Amniotic epithelial cell (primary cell): ENCODE measurements around the gene EEF1A2.

Experiments used
- DNase-seq: peaks from one replicate; pipeline ENCODE4 v3.0.0-alpha.2; 2010; ENCODE audit warnings: low read depth

Gene EEF1A2

DNA sequence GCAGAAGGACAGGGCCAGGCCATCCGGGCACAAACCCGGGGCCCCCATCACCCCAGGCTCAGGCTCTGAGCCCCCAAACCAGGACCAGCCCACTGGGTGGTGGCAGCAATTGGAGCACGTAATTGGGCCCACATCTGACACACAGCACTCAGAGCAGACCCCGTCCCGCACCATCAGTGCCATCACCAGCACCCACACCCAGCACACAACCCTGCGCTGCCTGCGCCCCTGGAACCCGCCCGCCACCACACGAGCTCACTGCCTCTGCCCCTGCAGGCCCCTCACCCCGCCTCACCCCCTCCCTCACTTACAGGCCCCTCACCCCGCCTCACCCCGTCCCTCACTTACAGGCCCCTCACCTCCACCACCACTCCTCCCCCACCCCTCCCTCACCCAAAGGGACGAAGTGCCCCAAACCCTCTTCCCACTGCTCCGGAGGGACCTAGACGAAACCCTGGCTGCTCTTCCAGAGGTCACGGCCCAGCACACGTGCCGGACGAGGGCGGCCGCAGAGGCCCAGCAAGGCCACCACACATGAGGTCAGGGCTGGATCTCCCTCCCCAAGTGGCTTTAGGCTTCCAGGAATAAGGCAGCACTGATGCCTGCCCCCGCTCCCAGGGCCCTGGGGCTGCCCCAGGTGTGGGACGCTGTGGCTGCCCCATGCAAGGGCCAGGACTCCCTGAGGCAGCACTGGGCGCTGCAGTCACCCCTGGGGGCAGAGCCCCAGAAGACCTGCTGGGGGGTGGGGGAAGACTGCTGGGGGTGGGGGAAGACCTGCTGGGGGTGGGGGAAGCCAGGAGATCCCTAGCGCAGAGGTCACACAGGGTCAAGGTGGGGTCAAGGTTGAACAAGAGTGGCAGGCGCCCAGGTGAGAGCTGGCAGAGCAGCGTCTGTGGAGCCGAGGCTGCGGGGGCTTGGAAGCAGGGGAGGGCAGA lies 48.8 kb downstream of the EEF1A2 start:
- no peak for DNase-seq

DNA sequence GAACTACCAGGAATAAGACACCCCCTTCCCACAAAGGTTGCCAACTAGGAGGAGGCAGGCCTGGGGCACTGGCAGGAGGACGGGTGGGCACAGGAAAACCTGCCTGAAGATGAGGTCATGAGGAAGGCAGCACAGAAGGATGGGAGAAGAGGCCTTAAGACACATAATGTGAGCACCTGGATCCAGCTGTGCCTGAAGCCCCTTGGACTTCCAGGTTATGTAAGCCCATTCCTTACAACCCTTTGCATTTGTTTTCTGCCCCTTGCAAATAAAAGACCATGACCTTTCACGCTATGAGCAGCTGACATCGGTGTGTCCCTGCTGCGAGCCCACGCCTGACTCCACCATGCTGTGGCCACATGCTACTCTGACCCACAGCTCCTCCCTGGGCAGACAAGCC lies 49.9 kb downstream of the EEF1A2 start:
- DNase-seq = no peak

DNA sequence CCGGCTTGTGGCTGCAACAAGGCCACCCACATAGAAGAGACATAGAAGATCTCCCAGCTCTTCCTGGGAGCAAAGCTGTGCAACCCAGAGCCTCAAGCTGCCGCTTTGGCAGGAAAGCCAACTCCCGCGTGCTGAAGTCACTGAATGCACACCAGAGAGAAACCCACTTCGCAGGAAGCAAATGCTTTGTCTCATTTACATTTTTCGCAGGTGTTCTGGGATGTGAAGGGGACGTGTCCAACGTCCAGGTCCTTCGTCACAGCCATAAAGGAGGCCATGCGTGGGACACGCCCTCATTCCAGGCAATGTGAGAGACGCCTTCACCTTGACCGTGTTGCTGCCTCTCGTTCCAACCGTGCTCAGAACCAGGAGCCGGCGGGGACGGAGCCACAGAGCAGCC lies 50.9 kb downstream of the EEF1A2 start:
- DNase-seq = no peak

DNA sequence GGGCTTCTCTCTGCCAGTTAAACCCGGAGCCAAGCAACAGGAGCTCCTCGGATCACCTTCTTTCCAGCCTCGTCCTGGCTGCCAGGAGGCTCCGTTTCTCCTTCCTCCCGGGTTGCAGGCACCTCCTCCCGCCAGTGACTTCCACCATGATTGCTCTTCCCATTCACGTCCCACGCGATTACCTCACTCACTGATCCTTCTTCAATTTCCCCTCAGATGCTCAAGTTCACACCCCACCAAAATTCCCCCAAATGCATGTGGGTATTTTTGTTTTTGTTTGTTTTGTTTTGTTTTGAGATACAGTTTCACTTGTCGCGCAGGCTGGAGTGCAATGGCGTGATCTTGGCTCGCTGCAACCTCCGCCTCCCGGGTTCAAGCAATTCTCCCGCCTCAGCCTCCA lies 51.6 kb downstream of the EEF1A2 start:
- no peak for DNase-seq

DNA sequence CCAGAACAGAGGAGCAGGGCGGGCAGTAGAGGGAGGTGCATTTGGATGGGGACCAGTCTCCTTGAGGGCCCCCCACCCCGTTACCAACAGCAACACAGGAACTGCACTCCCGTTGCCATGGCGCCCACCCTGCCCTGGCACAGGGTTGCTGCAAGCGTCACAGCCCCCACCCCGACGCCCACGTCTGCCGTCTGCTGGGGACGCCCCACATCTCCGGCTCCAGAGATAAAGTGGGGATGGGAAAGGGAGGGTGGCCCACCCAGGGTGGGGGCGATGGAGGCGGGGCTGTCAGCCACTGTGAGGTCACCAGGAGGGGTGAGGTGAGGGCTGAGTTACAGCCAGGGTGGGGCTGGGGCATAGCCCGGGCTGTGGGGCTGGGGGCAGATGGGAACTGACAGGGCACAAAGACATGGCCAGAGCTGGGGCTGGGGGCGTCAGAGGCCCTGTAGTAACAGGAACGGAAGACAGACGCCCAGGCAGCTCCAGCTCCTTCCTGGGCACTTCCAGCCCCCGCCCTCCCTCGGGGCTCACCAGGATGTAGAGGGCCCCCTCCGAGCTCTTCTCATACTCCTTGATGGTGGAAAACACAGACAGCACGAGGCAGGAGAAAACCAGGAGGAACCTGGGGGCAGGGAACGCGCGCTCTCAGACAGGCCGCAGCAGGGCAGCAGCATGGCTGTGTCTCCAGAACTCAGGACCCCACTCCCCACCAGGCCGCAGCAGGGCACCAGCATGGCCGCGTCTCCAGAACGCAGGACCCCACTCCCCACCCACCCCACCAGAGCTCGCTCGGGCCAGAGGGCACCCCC lies 52.5 kb downstream of the EEF1A2 start:
- DNase-seq = no peak

DNA sequence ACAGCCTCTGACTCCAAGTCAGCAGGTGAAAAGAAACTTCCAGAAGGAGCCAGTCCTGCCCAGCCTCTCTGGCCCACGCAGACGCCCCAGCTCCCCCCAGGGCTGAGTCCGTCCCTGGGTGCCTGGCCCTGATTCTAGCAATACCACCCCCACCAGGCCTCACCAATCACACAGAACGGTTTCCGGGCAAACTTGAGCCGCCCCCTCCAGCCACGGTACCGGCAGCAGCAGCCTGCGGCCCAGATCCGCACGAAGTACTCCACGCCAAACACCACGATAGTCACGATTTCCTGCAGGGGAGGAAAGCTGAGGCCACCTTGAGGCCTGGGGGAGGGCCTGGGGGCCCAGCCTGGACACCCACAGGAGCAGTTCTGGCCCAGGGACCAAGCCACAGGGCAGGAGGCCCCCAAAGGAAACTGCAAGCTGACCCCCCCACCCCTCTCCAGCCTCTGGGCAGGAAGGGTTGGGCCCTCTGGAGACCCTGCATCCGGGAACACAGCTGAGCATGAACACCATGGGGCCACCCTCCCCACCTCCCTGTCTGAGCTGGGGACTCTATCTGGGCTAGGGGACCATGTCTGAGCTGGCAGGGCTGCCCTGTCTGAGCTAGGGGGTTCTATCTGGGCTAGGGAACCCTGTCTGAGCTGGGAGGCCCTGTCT lies 53.7 kb downstream of the EEF1A2 start:
- no peak for DNase-seq

DNA sequence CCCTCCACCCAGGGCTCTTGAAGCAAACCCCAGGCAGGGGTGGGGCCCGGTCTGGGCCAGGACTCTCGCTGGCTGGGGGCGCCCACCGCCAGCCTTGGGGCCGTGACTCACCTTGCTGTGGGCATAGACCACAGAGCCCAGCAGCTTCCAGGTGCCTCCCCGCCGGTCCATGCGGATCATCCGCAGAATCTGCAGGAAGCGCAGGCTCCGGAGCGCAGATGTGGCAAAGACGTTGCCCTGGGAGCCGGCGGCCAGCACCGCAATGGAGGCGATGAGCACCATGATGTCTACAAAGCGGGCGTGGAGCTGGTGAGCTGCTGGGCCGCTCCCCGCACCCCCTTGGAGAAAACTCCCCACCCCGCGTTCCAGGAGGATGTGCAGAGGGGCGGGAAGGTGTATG lies 54.3 kb downstream of the EEF1A2 start:
- no peak for DNase-seq

DNA sequence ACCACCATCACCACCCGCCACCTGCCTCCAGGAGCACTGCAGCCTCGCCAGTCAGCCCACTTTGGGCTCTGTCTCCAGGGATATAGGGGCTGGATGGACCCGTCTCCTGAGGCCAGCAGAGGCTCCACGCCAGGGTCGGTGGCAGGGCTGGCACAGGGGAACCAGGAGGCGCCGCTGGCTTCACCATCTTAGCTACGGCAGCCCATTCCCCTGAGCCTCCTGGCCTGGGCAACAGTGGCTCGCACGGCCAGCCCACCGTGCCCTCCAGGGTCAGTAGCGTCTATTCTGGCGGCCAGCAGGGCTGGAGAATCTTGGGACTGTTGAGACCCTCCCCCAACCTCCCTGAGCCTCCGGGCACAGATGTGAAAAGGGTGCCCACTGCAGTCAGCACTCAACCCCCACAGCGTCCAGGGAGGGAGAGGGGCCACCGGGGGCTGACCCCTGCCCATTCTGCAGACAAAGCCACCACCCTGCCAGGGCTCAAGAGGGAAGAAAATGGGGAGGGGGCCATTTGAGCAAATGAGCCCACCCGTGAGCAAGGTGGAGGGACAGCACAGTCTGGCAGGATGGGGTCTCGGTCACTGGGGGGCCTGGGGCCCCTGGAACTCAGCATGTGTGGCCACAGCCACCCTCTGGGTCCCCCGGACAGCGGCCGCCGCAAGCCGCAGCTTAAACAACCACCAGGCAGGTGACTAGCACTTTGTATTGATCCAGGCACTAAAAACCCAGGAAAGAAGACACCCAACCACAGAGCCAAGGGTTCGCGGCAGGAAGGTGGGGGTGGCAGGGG lies 55.1 kb downstream of the EEF1A2 start:
- no peak for DNase-seq

DNA sequence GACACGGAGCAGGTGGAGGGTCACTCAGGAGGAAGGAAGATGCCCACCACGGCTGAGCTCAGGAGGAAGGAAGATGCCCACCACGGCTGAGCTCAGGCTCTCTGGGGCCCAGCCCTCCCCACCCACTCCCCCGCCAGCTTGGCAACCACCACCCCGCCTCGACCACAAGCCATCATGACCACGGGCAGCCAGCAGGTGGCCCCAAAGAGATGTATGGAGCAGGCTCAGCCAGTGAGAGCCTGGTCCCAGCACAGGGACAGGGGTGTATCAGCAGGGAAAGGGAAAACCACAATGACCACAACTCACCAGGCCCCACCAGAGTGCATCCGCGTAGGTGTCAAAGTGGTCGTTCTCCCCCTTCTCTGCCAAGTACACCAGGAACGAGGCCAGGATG lies 56.8 kb downstream of the EEF1A2 start:
- DNase-seq = peak; percentile 4

DNA sequence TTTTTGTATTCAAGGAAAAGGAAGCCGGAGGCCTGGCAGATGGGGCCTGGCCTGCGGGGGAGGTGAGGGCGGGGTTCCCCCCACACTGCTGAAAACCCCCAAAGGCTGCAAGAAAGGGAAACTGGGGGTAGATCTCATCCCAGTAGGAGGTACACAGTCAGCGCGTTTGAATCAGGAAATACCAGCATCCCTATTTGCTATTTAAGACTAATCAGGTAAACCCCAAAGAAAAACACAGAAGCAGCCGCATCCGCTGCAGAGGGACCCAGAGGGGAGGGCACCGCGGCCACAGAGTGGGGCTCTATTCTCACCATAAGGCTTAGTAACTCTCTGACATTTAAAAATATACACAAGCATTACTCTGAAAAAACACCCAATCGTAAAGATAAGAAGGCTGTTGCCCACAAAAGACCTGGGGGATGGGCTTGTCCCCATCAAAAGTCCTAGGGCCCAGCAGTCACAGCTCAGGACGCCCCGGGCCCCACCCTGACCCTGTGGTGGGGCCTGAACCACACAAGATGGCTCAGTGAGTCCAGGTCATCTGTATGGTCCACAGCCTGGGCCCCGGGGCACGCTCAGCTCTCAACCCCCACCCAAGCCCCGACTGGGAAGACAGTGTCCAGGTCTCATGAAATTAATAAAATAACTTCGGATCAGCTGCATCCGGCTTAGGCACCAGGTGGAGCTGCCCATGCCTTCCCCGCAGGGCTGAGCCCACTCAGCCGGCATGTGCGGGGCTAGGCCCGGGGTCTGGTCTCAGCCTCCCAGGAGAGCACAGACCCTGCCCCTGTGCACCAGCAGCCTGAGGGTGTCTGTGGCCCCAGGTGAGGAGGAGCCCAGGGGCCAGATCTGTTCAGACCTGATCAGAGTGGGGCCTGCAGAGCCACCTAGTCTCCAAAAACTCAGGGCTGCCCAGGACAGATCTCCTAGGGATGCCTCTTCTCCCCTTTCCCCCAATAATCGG lies 57.5 kb downstream of the EEF1A2 start:
- no peak for DNase-seq

DNA sequence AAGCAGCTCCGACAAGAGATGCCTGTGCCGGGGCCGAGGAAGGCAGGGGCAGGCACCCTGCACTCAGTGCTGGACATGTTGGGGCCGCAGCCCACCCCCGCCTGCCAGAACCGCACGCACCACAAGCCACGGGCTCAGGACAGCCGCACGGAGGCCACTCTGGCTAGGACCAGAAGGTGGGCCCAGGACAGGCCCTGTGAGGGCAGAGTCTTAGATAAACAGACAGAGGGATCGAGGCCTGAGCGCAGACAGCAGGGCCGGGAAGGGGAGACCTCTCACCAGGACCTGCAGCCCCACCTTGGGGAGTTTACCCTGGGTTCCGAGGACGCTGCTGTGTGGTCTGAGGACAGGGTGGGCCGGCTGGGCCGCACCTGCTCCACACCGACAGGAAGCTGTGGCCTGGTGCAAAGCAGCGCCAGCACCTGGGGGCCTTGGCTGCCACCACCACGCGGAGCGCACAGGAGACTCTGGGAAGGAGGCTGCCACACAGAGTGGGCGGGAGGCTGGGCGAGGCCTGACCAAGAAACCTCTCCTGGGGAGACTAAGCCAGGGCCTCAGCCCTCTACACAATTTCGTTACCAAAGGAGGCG lies 58.4 kb downstream of the EEF1A2 start:
- DNase-seq = no peak

DNA sequence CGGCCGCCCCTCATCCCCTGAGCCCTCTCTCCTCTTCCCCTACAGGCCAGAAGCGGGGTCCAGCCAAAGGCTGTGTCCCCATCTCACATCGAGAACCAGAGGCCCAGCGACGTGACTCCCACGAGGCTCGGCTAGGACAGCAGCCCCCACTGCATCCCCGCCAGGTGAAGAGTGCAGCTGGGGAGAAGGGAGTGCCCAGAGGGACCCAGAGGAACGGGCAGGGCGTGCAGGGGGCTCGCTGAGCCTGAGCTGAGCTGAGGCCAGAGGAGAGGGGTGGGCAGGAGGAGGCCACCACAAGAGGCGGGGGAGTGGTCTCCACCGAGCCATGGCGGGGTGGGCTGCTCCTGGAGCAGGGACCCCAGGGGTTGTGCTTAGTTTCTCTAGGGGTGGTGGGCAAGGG lies 59.0 kb downstream of the EEF1A2 start:
- no peak for DNase-seq

DNA sequence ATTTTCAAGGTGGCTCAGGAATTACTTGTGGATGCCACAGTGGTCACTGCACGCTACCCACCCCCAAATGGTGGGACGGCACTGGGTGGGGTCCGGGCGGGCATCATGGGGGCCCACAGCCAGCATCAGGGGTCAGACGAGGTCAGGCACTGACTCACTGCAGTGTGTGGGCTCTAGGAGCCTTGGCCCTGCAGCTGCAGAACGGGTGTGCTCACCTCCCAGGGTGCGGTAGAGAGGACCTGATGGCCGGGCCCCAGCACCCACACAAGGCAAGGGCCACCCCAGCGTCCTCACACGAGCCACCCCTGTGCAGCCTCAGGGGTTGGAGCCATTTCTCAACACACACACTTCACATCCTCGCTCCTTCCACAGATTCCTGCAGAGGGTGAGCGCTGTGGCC lies 60.8 kb downstream of the EEF1A2 start:
- DNase-seq = no peak
